HG03103 (cell line): ENCODE data around the gene SH3GLB1.
A peak's percentile ranks its signal among the peaks of the same experiment; 100 is the strongest.

ENCODE experiments used
- ATAC-seq: cut with Tn5 transposase; IDR thresholded peaks from one replicate; pipeline ENCODE4 v1.9.1; 2021; ENCODE audit warnings: low read depth; ENCODE audit not compliant: unreplicated experiment

SH3GLB1 gene

GRCh38 chr1:86773341-86774288 is 69.2 kb downstream of the SH3GLB1 start:
- no peak for ATAC-seq

- ATAC-seq, result peak; percentile 94
Observed at GRCh38 chr1:86774305-86775295, 70.2 kb downstream of the SH3GLB1 start.

- no peak for ATAC-seq
Observed at GRCh38 chr1:86775395-86775794, 71.0 kb downstream of the SH3GLB1 start.

DNA sequence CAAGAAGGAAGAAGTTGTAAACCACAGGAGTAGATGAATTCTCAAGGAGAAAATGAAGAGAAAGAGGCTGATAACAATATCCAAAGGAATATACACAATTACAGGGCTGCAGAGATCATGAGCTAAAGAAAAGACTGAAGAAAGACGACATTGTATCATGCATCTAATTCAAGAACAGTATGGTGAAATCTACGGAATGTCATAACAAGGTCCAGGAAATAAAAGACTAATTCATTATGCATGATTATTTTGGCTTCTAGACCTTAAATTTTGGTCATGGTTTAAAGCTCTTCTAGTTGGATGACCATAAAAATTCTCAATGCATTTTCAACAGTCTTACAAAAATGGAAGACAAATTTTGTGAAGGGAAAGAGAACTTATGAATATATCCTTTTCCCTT is 71.7 kb downstream of the SH3GLB1 start:
- ATAC-seq, result no peak

GRCh38 chr1:86778569-86779239 is 74.3 kb downstream of the SH3GLB1 start:
- no peak for ATAC-seq

DNA sequence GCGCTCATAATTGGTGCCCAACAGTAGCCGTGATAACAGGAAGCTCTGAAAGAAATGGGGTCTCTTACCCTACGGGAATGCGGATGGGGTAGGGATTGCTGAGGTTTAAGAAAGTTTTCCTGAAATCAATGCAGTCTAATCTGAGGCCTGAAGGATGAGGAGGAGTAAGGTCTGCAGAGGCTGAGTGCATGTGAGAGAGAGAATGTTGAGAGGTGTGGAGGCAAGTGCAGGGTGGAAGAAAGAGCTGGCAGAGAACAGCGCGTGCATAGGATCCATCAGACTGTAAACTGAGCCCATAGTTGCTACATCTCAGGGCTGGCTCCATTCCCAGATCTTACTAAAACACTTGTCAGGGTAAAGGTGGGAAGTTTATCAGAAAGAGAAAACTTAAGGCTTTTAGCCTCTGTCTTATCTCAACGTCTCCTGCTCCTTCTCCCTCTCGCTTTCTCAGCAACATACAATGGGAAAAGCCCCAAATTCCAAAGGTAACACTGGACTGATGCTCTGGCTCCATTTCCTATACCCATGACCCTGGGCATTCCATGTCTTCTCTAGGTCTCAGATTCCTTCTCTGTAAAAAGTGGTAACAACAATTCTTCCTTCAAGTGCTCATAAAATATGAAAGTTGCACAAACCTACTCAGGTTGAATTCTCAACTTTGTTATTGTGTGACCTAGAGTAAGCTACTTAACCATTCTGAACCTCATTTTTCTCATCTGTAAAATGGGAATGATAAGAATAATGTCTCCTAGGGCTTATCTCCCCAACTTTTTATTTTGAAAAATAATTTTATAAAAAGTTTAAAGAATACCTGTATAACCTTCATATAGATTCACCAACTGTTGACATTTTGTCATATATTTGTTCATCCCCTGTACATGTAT is 75.2 kb downstream of the SH3GLB1 start:
- no peak for ATAC-seq

DNA sequence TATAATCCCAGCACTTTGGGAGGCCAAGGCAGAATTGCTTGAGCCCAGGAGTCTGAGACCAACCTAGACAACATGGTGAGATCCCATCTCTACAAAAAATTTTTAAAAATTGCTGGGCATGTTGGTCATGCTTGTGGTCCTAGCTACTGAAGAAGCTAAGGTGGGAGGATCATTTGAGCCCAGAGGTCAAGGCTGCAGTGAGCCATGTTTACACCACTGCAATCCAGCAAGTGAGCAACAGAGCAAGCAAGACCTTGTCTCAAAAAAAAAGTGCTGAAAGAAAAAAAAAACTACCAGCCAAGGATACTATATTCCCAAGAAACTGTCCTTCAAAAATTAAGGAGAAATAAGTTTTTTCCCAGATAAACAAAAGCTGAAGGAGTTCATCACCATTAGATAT is 78.1 kb downstream of the SH3GLB1 start:
- ATAC-seq, result no peak

- ATAC-seq, result no peak
Observed at GRCh38 chr1:86787621-86788020, 83.2 kb downstream of the SH3GLB1 start.

- ATAC-seq, result no peak
Observed at GRCh38 chr1:86788300-86789206, 84.2 kb downstream of the SH3GLB1 start.

GRCh38 chr1:86795316-86795715 is 90.9 kb downstream of the SH3GLB1 start:
- no peak for ATAC-seq
